ENCODE results near the gene CXXC4.

- TF ChIP-seq CTCF (IDR thresholded peaks at IDR 0.05) (no peak), ZFX (IDR thresholded peaks at IDR 0.05; ENCODE audit: borderline replicate concordance) (no peak)
Measured at GRCh38 chr4:104494185-104494584, 509 bp downstream of the CXXC4 start.
